ENCODE data around the gene RARB.

RARB gene

GRCh38 chr3:25421747-25422146 is 6.3 kb upstream of the RARB start:
- no peak overlapping the region for H3K4me3 ChIP-seq (replicated peaks; ENCODE audit: low read depth, low read length)
- no peaks in the 10 kb centered on the region; the same call in 1 of the 2 replicates for H3K27me3 ChIP-seq (replicated peaks; ENCODE audit: control insufficient read depth, insufficient read depth, low read length)
- TF ChIP-seq CTCF (IDR thresholded peaks at IDR 0.05; ENCODE audit: insufficient read depth, low read length, poor library complexity, severe bottlenecking): no peak
- H3K36me3 ChIP-seq (ENCODE audit: control insufficient read depth, insufficient read depth, low read length): no peaks in the 10 kb centered on the region
- DNase-seq (ENCODE audit: extremely low read depth, insufficient read length): no peak

DNA sequence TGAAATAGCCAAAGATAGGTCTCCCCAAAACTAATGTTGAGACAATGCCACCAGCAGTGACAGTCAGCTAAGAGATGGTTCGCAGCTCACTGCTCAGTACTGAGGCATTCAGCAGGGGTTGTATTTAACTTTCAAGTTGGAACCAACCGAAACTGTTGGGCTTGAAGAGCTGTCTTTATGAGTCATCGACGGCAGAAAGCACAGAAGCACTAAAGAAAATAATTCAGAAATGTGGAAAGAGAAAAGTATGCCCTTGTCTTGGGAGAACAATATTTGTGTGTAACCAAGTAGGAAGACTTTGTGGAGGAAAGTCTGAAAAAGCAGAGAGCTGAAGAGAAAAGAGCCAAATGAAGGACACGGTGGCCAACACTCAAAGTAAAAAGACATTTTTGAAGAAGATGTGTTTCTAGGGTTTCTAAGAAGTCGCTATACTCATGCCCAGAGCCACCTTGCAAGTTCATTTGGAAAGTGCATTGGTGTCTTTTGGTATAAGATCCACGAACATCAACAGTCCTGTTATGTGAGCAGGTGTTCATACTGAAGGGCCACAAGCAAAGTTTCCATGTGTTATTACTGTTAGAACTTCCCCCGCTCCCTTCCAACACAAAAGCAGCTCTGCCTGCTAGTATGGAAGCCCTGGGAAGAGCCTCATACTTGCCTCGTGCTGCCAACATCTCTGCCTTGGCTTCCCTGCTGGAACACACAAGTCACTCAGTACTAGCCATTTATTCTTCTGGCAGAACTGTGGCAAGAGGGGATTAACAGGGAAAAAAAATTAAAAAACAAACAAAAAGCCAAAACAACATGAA is 4.1 kb upstream of the RARB start:
- no peak for TF ChIP-seq CTCF (IDR thresholded peaks at IDR 0.05; ENCODE audit: insufficient read depth, low read length, poor library complexity, severe bottlenecking)
- no peak overlapping the region for H3K4me3 ChIP-seq (replicated peaks; ENCODE audit: low read depth, low read length)
- 0 out of 2 replicates have a peak, but pooled peaks cover 2% of the 10 kb centered on the region for H3K27me3 ChIP-seq (replicated peaks; ENCODE audit: control insufficient read depth, insufficient read depth, low read length)
- no peaks in the 10 kb centered on the region for H3K36me3 ChIP-seq (ENCODE audit: control insufficient read depth, insufficient read depth, low read length)
- DNase-seq (ENCODE audit: extremely low read depth, insufficient read length): no peak

DNA sequence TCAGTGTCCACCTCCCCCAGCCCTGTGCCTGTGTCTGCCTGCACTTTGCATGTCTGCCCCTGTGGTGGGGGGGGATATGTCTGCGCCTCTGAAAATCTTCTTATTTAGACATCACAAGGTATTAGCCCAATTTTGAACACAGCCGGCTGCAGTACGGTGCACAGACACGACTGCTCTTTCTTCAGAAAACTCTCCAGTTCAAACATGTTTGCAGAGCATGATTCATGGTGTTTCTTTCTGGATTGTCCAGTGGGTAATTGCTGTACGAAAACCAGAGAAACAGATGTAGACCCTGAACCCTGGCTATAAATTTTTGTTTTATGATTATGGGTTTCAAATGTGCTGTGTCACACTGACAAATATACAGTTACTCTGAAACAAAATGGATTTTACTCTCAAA is 3.4 kb upstream of the RARB start:
- no peak for TF ChIP-seq CTCF (IDR thresholded peaks at IDR 0.05; ENCODE audit: insufficient read depth, low read length, poor library complexity, severe bottlenecking)
- no peaks in the 10 kb centered on the region for H3K36me3 ChIP-seq (ENCODE audit: control insufficient read depth, insufficient read depth, low read length)
- DNase-seq (ENCODE audit: extremely low read depth, insufficient read length): no peak
- H3K4me3 ChIP-seq (replicated peaks; ENCODE audit: low read depth, low read length): no peak overlapping the region
- H3K27me3 ChIP-seq (replicated peaks; ENCODE audit: control insufficient read depth, insufficient read depth, low read length): 0 out of 2 replicates have a peak, but pooled peaks cover 2% of the 10 kb centered on the region

DNA sequence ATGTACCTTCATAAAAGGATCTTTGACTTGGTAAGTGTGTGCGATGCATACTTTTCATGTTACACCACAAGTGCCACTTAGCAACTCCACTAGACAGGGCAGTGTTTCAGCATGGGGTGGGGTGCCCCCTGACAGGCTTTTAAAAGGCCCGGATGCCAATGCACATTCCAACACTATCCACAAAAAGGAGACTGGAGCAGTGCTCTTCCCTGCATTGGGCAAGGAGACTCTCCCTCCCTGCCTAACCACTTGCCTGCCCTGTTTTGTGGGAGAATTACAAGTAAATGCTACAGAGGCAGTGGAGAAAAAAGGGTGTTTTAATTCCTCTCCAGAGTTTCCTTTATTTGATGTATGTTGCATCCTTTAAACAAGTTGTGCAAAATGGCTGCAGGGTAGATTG is 1.7 kb upstream of the RARB start:
- TF ChIP-seq CTCF (IDR thresholded peaks at IDR 0.05; ENCODE audit: insufficient read depth, low read length, poor library complexity, severe bottlenecking): no peak
- DNase-seq (ENCODE audit: extremely low read depth, insufficient read length): no peak
- 0 out of 2 replicates have a peak, but pooled peaks cover 2% of the 10 kb centered on the region for H3K27me3 ChIP-seq (replicated peaks; ENCODE audit: control insufficient read depth, insufficient read depth, low read length)

DNA sequence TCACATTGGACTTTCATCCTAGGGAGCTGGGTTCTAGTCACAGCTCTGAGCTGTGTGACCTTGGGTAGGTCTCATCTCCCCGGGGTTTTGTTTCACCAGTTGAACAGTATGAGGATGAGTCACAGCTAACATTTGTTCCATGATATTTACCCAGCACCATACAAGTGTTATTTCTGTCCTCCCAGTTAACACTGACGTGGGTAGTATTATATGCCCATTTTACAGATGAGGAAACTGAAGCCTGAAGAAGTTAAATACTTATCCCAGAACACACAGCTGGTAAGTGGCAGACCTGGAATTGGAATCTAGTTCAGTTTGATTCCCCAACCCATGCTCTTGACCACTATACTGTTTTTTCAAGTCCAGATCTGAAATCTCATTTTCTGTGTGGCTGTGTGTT is 908 bp upstream of the RARB start:
- no peak for TF ChIP-seq CTCF (IDR thresholded peaks at IDR 0.05; ENCODE audit: insufficient read depth, low read length, poor library complexity, severe bottlenecking)
- Histone ChIP-seq H3K36me3 (ENCODE audit: control insufficient read depth, insufficient read depth, low read length) (no peaks in the 10 kb centered on the region), H3K27me3 (replicated peaks; ENCODE audit: control insufficient read depth, insufficient read depth, low read length) (0 out of 2 replicates have a peak, but pooled peaks cover 2% of the 10 kb centered on the region), H3K4me3 (replicated peaks; ENCODE audit: low read depth, low read length) (no peak overlapping the region)
- DNase-seq (ENCODE audit: extremely low read depth, insufficient read length): no peak

More for the DNA sequence above, 1.7 kb upstream of the RARB start:
- H3K36me3 ChIP-seq (ENCODE audit: control insufficient read depth, insufficient read depth, low read length): no peaks in the 10 kb centered on the region
- H3K4me3 ChIP-seq (replicated peaks; ENCODE audit: low read depth, low read length): no peak overlapping the region

Measured in GM06990 (cell line).